B cell (primary cell): Measurements from ENCODE around the gene HIRIP3. TPM values are rescaled to one million over a fixed set of nuclear protein-coding genes. Genes with fewer than 3 reads are reported as not detected.
A peak's percentile ranks its signal among the peaks of the same experiment; 100 is the strongest.

Source experiments
- ATAC-seq: fragments of 200-7000 bp; cut with Tn5 transposase; one replicate; pipeline ENCODE4 v1.10.0; 2021; ENCODE audit warnings: low read depth, mild to moderate bottlenecking, moderate number of reproducible peaks, moderate library complexity
- CTCF ChIA-PET: fragments of 350-600 bp; sonication (Branson Sonifier 250); formaldehyde crosslinking; loops from one replicate; lab custom pipeline; 2021; ENCODE audit warnings: antibody characterized with exemption, inconsistent platforms; lab: Charles Lee
- POLR2A ChIA-PET: fragments of 350-600 bp; sonication (Branson Sonifier 250); formaldehyde crosslinking; loops from one replicate; lab custom pipeline; 2021; ENCODE audit warnings: antibody characterized with exemption; lab: Charles Lee
- DNase-seq: peaks from one replicate; pipeline ENCODE4 v3.0.0; 2013
- H2AFZ ChIP-seq: 2 replicates; pipeline ENCODE4 v1.6.1; 2012; ENCODE audit warnings: mild to moderate bottlenecking, low read depth, low read length; ENCODE audit not compliant: insufficient read depth, poor library complexity, severe bottlenecking
- H3K27ac ChIP-seq, 2 donors: 1 replicate in 1 of 2; 2 replicates in 1 of 2; pipeline ENCODE4 v1.5.1; 2012 to 2013; ENCODE audit warnings: low read length in 2 of 2, mild to moderate bottlenecking in 2 of 2, moderate library complexity in 1 of 2
- H3K27me3 ChIP-seq, 4 experiments: fragments of 200-600 bp in 1 of 4; sonication (generic) in 1 of 4; replicated peaks in 1 of 4; 1 replicate in 2 of 4; 2 replicates in 2 of 4; pipeline versions ENCODE4 v1.6.1 to v1.7.0; 2013 to 2016; ENCODE audit warnings: low read length in 3 of 4, mild to moderate bottlenecking in 2 of 4, mixed read lengths in 1 of 4, moderate library complexity in 1 of 4; ENCODE audit not compliant: insufficient read depth in 4 of 4, control insufficient read depth in 3 of 4; ENCODE audit errors: control extremely low read depth in 1 of 4
- H3K36me3 ChIP-seq, 2 experiments: replicated peaks in 1 of 2; 1 replicate in 1 of 2; 2 replicates in 1 of 2; pipeline versions ENCODE4 v1.6.1 to v1.7.1; 2013; ENCODE audit warnings: low read length in 1 of 2; ENCODE audit not compliant: insufficient read depth in 2 of 2, control insufficient read depth in 1 of 2; ENCODE audit errors: control extremely low read depth in 1 of 2, extremely low read depth in 1 of 2
- H3K4me1 ChIP-seq, 2 donors: fragments of 200-600 bp in 1 of 2; sonication (generic) in 1 of 2; 1 replicate in 1 of 2; 2 replicates in 1 of 2; pipeline versions ENCODE4 v1.5.1 to v1.6.1; 2013 to 2017; ENCODE audit warnings: low read length in 2 of 2; ENCODE audit not compliant: control insufficient read depth in 2 of 2, insufficient read depth in 2 of 2
- H3K4me2 ChIP-seq: replicated peaks from 2 replicates; pipeline ENCODE3; 2012; ENCODE audit warnings: mild to moderate bottlenecking, low read depth, low read length; ENCODE audit not compliant: poor library complexity, severe bottlenecking
- H3K4me3 ChIP-seq, 5 experiments: fragments of 200-600 bp in 1 of 5; sonication (generic) in 1 of 5; 1 replicate in 3 of 5; 2 replicates in 2 of 5; pipeline versions ENCODE4 v1.5.1 to v1.7.0; 2011 to 2016; ENCODE audit warnings: low read length in 4 of 5, mild to moderate bottlenecking in 4 of 5, low read depth in 2 of 5, control low read depth in 1 of 5, moderate library complexity in 1 of 5; ENCODE audit not compliant: insufficient read depth in 1 of 5; ENCODE audit errors: control extremely low read depth in 1 of 5, extremely low read depth in 1 of 5
- H3K79me2 ChIP-seq: fragments of 200-600 bp; sonication (generic); one replicate; pipeline ENCODE4 v1.6.0; 2016; ENCODE audit warnings: low read length; ENCODE audit not compliant: control insufficient read depth, insufficient read depth
- H3K9ac ChIP-seq: fragments of 200-600 bp; sonication (generic); 2 replicates; pipeline ENCODE4 v1.6.1; 2017; ENCODE audit warnings: mild to moderate bottlenecking, low read length, moderate library complexity
- H3K9me3 ChIP-seq, 3 donors: one replicate each; pipeline versions ENCODE4 v1.6.1 to v1.7.1; 2013; ENCODE audit warnings: low read length in 2 of 3; ENCODE audit not compliant: control insufficient read depth in 2 of 3, insufficient read depth in 1 of 3; ENCODE audit errors: control extremely low read depth in 1 of 3
- H4K20me1 ChIP-seq: 2 replicates; pipeline ENCODE4 v1.6.0; 2012; ENCODE audit warnings: mild to moderate bottlenecking, low read length; ENCODE audit not compliant: insufficient read depth, control insufficient read depth, poor library complexity, severe bottlenecking
- H3K27ac Mint-ChIP-seq: one replicate; pipeline ENCODE4 v1.8.0; 2021; ENCODE audit warnings: mixed read lengths
- H3K27me3 Mint-ChIP-seq: one replicate; pipeline ENCODE4 v1.8.0; 2021; ENCODE audit warnings: mixed read lengths
- H3K4me1 Mint-ChIP-seq: one replicate; pipeline ENCODE4 v1.8.0; 2021; ENCODE audit warnings: mixed read lengths
- H3K4me3 Mint-ChIP-seq: one replicate; pipeline ENCODE4 v1.8.0; 2021; ENCODE audit warnings: mixed read lengths
- H3K9me3 Mint-ChIP-seq: one replicate; pipeline ENCODE4 v1.8.0; 2022; ENCODE audit warnings: mixed read lengths; ENCODE audit not compliant: insufficient read depth
- CTCF ChIP-seq: fragments of 200-600 bp; IDR thresholded peaks from one replicate; pipeline ENCODE4 v1.8.0; 2022; ENCODE audit warnings: antibody characterized with exemption, mild to moderate bottlenecking
- EZH2 ChIP-seq: IDR thresholded peaks from 2 replicates; pipeline ENCODE4 v1.6.1; 2012; ENCODE audit warnings: borderline replicate concordance, low read depth, mild to moderate bottlenecking, moderate library complexity, low read length; ENCODE audit not compliant: insufficient read depth, poor library complexity, severe bottlenecking
- WGBS: methylation state at CpG from one replicate; pipeline ENCODE4 v1.1.5; 2013; ENCODE audit warnings: missing lambda C conversion rate; ENCODE audit not compliant: insufficient coverage; 5-methylcytosine and 5-hydroxymethylcytosine counted together
- intact Hi-C: fragments of 100-400 bp; cut with micrococcal nuclease; formaldehyde crosslinking; loops from one replicate; pipeline ENCODE4 v1.10.0; 2022
- polyA plus RNA-seq: library from polyadenylated mRNA; depleted of rRNA; stranded (reverse); fragments of >200 nt; gene quantifications from 2 replicates; pipeline ENCODE4 v1.2.3, GENCODE V29; 2012
- total RNA-seq, 2 donors: library from RNA; stranded (reverse); fragments of 120-200 nt in 1 of 2; gene quantifications; 1 replicate in 1 of 2; 2 replicates in 1 of 2; pipeline versions ENCODE4 v1.2.3 to v1.2.4, GENCODE V29; 2013 to 2022

The HIRIP3 gene
- total and polyA plus RNA-seq, 2 donors (not counting 1 experiment from before 2014, with no cell fraction given): 12.2 to 13.9 TPM

GRCh38 chr16:29975134-29975538 is 20.3 kb downstream of the HIRIP3 start:
- POLR2A ChIA-PET: no interaction called here
- peaks cover 31 to 38% of the 10 kb centered on the region in 2 donors for H3K4me1 ChIP-seq
- peak overlapping the region in 4 of 5 experiments; percentile 28 to 100 (median 99) for H3K4me3 ChIP-seq
- WGBS: 76% methylated on average over 4 of the region's 5 CpGs
- CTCF ChIA-PET: interaction anchor here (0.6 to 1.3 kb wide), 5 partner anchors 10 to 284 kb away, joined by 3 to 4 read pairs (median 3); partner anchors contain the start of gene TMEM219
- DNase-seq (no peak), ATAC-seq (no peak)
- H3K27me3 Mint-ChIP-seq: no peaks in the 10 kb centered on the region
- peaks cover 16% of the 10 kb centered on the region for H4K20me1 ChIP-seq
- H3K4me2 ChIP-seq: peak overlapping the region; percentile 98
- peak overlapping the region; percentile 95 for H3K4me3 Mint-ChIP-seq
- peak overlapping the region in 1 of 2 donors; percentile 15 for H3K27ac ChIP-seq
- peak overlapping the region; percentile 90 for H3K9ac ChIP-seq
- intact Hi-C loops: no loop called here
- no peak for TF ChIP-seq CTCF
- TF ChIP-seq EZH2: no peak
- peaks cover 36% of the 10 kb centered on the region for H3K4me1 Mint-ChIP-seq
- peaks cover 41% of the 10 kb centered on the region for H3K79me2 ChIP-seq
- no peaks in the 10 kb centered on the region for H3K27me3 ChIP-seq
- H3K36me3 ChIP-seq: peaks cover 2 to 26% of the 10 kb centered on the region in 2 experiments
- no peaks in the 10 kb centered on the region for H3K9me3 ChIP-seq
- H2AFZ ChIP-seq: peak overlapping the region; percentile 99
- H3K27ac Mint-ChIP-seq: peak overlapping the region; percentile 54
- H3K9me3 Mint-ChIP-seq: no peaks in the 10 kb centered on the region
